Right lobe of liver (tissue), 6 donors: ENCODE measurements around the gene RAB8B. TPM values are rescaled to one million over a fixed set of nuclear protein-coding genes. Genes with fewer than 3 reads are reported as not detected.
A peak's percentile ranks its signal among the peaks of the same experiment; 100 is the strongest.

Experiments
- ATAC-seq, 4 donors: fragments of 200-7000 bp; cut with Tn5 transposase; one replicate each; pipeline ENCODE4 v1.9.1; 2020; ENCODE audit warnings: mild to moderate bottlenecking in 4 of 4, moderate library complexity in 4 of 4
- DNase-seq, 3 donors: peaks; one replicate each; pipeline ENCODE4 v3.0.0-alpha.2; 2020
- H3K27ac ChIP-seq, 3 donors: fragments of 200-600 bp; one replicate each; pipeline ENCODE4 v1.8.0; 2022
- H3K27me3 ChIP-seq, 2 donors: fragments of 200-600 bp; one replicate each; pipeline ENCODE4 v1.8.0; 2022
- H3K36me3 ChIP-seq, 4 donors: fragments of 200-600 bp; sonication (generic) in 1 of 4; one replicate each; pipeline versions ENCODE4 v1.5.1 to v1.8.0; 2017 to 2022; ENCODE audit warnings: control low read depth in 1 of 4
- H3K4me1 ChIP-seq, 4 donors: fragments of 200-600 bp; sonication (generic) in 1 of 4; one replicate each; pipeline versions ENCODE4 v1.5.1 to v1.8.0; 2017 to 2022; ENCODE audit warnings: control low read depth in 1 of 4
- H3K4me3 ChIP-seq, 3 donors: fragments of 200-600 bp; one replicate each; pipeline ENCODE4 v1.8.0; 2022
- H3K9me3 ChIP-seq, 4 donors: fragments of 200-600 bp; sonication (generic) in 1 of 4; one replicate each; pipeline versions ENCODE4 v1.5.1 to v1.8.0; 2017 to 2022; ENCODE audit warnings: control low read depth in 1 of 4
- POLR2A ChIP-seq: fragments of 450-650 bp; IDR thresholded peaks from one replicate; pipeline ENCODE4 v1.6.1; 2017; ENCODE audit warnings: antibody characterized with exemption, mild to moderate bottlenecking
- WGBS: methylation state at CpG from one replicate; pipeline ENCODE4 v1.1.6; 2018; ENCODE audit warnings: low coverage, low lambda C conversion rate; ENCODE audit not compliant: insufficient coverage; ENCODE audit errors: missing lambda C conversion rate; 5-methylcytosine and 5-hydroxymethylcytosine counted together
- intact Hi-C, 2 donors: fragments of 100-400 bp; cut with DNase I; formaldehyde crosslinking; loops; one replicate each; pipeline versions ENCODE4 v1.11.2 to v1.14.1; 2022
- total RNA-seq, 6 experiments: library from RNA; depleted of rRNA in 2 of 6; stranded (reverse); fragments of >200 nt in 2 of 6; fragmentation: NEBNext Ultra II Directional in 3 of 6; extraction: Animal tissue kit (Norgen Biotek cat#: 25700) in 3 of 6; gene quantifications; one replicate each; pipeline versions ENCODE4 v1.1.0 to v1.2.4, GENCODE V29; 2016 to 2023
- TF ChIP-seq, protein P1 (sequence below), 4 donors: fragments of 200-600 bp in 3 of 4; fragments of 450-650 bp in 1 of 4; IDR thresholded peaks; one replicate each; pipeline versions ENCODE4 v1.5.1 to v1.8.0; 2016 to 2022; ENCODE audit warnings: antibody characterized with exemption in 4 of 4, mild to moderate bottlenecking in 2 of 4
- donor health status: DM: no; HTN: yes; CAD: no.
- donor health status: DM: no; HTN: no; CAD: no.
- donor health status: DM: no; HTN: no; CAD: no.
- donor health status: DM: no; HTN: yes; CAD: no.
- donor health status: DM: no; HTN: yes; CAD: no.

Gene RAB8B
- total RNA-seq, 6 experiments from 2014 or later = 5.8 to 50.7 (median 14.3) TPM

GRCh38 chr15:63243776-63244175, 54.4 kb downstream of the RAB8B start:
- WGBS = 63% methylated on average over 1 of the region's 1 CpG
- DNase-seq (no peak), ATAC-seq (no peak)
- no peaks in the 10 kb centered on the region for H3K36me3 ChIP-seq
- H3K9me3 ChIP-seq = no peaks in the 10 kb centered on the region
- no peak overlapping the region for H3K4me3 ChIP-seq
- peaks cover 0 to 15% (median 0%) of the 10 kb centered on the region in 4 donors for H3K4me1 ChIP-seq
- no peak overlapping the region for H3K27ac ChIP-seq
- TF ChIP-seq, protein P1, sequence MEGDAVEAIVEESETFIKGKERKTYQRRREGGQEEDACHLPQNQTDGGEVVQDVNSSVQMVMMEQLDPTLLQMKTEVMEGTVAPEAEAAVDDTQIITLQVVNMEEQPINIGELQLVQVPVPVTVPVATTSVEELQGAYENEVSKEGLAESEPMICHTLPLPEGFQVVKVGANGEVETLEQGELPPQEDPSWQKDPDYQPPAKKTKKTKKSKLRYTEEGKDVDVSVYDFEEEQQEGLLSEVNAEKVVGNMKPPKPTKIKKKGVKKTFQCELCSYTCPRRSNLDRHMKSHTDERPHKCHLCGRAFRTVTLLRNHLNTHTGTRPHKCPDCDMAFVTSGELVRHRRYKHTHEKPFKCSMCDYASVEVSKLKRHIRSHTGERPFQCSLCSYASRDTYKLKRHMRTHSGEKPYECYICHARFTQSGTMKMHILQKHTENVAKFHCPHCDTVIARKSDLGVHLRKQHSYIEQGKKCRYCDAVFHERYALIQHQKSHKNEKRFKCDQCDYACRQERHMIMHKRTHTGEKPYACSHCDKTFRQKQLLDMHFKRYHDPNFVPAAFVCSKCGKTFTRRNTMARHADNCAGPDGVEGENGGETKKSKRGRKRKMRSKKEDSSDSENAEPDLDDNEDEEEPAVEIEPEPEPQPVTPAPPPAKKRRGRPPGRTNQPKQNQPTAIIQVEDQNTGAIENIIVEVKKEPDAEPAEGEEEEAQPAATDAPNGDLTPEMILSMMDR (IDR thresholded peaks at IDR 0.05) = no peak
- TF ChIP-seq POLR2A = no peak
- intact Hi-C loops = no loop called here
- H3K27me3 ChIP-seq = no peaks in the 10 kb centered on the region

DNA sequence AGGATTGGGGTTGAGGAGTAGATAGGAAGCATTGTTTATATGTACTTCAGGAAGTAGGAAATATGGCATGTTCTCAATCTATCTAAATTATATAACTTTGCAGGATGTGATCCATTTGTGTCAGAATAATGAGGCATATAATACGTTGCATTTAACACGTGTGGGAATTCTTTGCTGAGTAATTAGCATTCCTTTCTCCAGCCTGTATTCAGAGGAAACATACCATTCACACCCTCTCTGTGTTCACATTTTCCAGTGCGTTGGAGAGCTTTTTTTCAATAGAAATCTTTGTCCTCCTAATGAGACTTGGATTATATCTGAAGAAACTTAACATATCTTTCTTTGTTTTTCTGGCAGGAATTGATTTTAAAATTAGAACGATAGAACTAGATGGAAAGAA, 55.0 kb downstream of the RAB8B start:
- peak overlapping the region; percentile 22 to 42 (median 25) for H3K27ac ChIP-seq
- H3K4me1 ChIP-seq = peaks cover 0 to 15% (median 0%) of the 10 kb centered on the region in 4 donors
- WGBS = 72% methylated on average over 4 of the region's 4 CpGs
- TF ChIP-seq POLR2A = no peak
- TF ChIP-seq, protein P1 (IDR thresholded peaks at IDR 0.05) = no peak
- no peak overlapping the region for H3K4me3 ChIP-seq
- H3K36me3 ChIP-seq = no peaks in the 10 kb centered on the region
- ATAC-seq (peak in 2 of 4 donors; percentile 16 to 45), DNase-seq (no peak)
- intact Hi-C loops = no loop called here
- no peaks in the 10 kb centered on the region for H3K27me3 ChIP-seq
- no peaks in the 10 kb centered on the region for H3K9me3 ChIP-seq

- peaks cover 0 to 15% (median 0%) of the 10 kb centered on the region in 4 donors for H3K4me1 ChIP-seq
- intact Hi-C loops = no loop called here
- ATAC-seq = no peak
Measured at GRCh38 chr15:63244976-63245645, 55.7 kb downstream of the RAB8B start.

GRCh38 chr15:63246691-63247469, 57.5 kb downstream of the RAB8B start:
- Histone ChIP-seq H3K9me3 (no peaks in the 10 kb centered on the region), H3K27me3 (no peaks in the 10 kb centered on the region), H3K4me1 (peaks cover 0 to 15% (median 0%) of the 10 kb centered on the region in 4 donors), H3K36me3 (no peaks in the 10 kb centered on the region), H3K4me3 (no peak overlapping the region), H3K27ac (peak overlapping the region in 1 of 3 donors; percentile 31)
- TF ChIP-seq, protein P1 (IDR thresholded peaks at IDR 0.05) = no peak
- no peak for TF ChIP-seq POLR2A
- intact Hi-C loops = no loop called here
- DNase-seq (no peak), ATAC-seq (peak; percentile 66 to 83 (median 76))
- 54% methylated on average over 5 of the region's 5 CpGs for WGBS

More at GRCh38 chr15:63244976-63245645, 55.7 kb downstream of the RAB8B start:
- WGBS = 54% methylated on average over 5 of the region's 5 CpGs
- peak overlapping the region; percentile 22 to 42 (median 25) for H3K27ac ChIP-seq
- H3K9me3 ChIP-seq = no peaks in the 10 kb centered on the region
- no peak overlapping the region for H3K4me3 ChIP-seq
- TF ChIP-seq, protein P1 (IDR thresholded peaks at IDR 0.05) = no peak
- TF ChIP-seq POLR2A = no peak
- no peaks in the 10 kb centered on the region for H3K27me3 ChIP-seq
- no peak for DNase-seq
- no peaks in the 10 kb centered on the region for H3K36me3 ChIP-seq
